Right lobe of liver (tissue), 6 donors: ENCODE measurements around the gene DYNC2H1. TPM values are rescaled to one million over a fixed set of nuclear protein-coding genes. Genes with fewer than 3 reads are reported as not detected.
A peak's percentile ranks its signal among the peaks of the same experiment; 100 is the strongest.

Experiments
- ATAC-seq, 4 donors: fragments of 200-7000 bp; cut with Tn5 transposase; one replicate each; pipeline ENCODE4 v1.9.1; 2020; ENCODE audit warnings: mild to moderate bottlenecking in 4 of 4, moderate library complexity in 4 of 4
- DNase-seq, 3 donors: peaks; one replicate each; pipeline ENCODE4 v3.0.0-alpha.2; 2020
- H3K27ac ChIP-seq, 3 donors: fragments of 200-600 bp; one replicate each; pipeline ENCODE4 v1.8.0; 2022
- H3K27me3 ChIP-seq, 2 donors: fragments of 200-600 bp; one replicate each; pipeline ENCODE4 v1.8.0; 2022
- H3K36me3 ChIP-seq, 4 donors: fragments of 200-600 bp; sonication (generic) in 1 of 4; one replicate each; pipeline versions ENCODE4 v1.5.1 to v1.8.0; 2017 to 2022; ENCODE audit warnings: control low read depth in 1 of 4
- H3K4me1 ChIP-seq, 4 donors: fragments of 200-600 bp; sonication (generic) in 1 of 4; one replicate each; pipeline versions ENCODE4 v1.5.1 to v1.8.0; 2017 to 2022; ENCODE audit warnings: control low read depth in 1 of 4
- H3K4me3 ChIP-seq, 3 donors: fragments of 200-600 bp; one replicate each; pipeline ENCODE4 v1.8.0; 2022
- H3K9me3 ChIP-seq, 4 donors: fragments of 200-600 bp; sonication (generic) in 1 of 4; one replicate each; pipeline versions ENCODE4 v1.5.1 to v1.8.0; 2017 to 2022; ENCODE audit warnings: control low read depth in 1 of 4
- POLR2A ChIP-seq: fragments of 450-650 bp; IDR thresholded peaks from one replicate; pipeline ENCODE4 v1.6.1; 2017; ENCODE audit warnings: antibody characterized with exemption, mild to moderate bottlenecking
- whole genome bisulfite sequencing: methylation state at CpG from one replicate; pipeline ENCODE4 v1.1.6; 2018; ENCODE audit warnings: low coverage, low lambda C conversion rate; ENCODE audit not compliant: insufficient coverage; ENCODE audit errors: missing lambda C conversion rate; 5-methylcytosine and 5-hydroxymethylcytosine counted together
- intact Hi-C, 2 donors: fragments of 100-400 bp; cut with DNase I; formaldehyde crosslinking; loops; one replicate each; pipeline versions ENCODE4 v1.11.2 to v1.14.1; 2022
- total RNA-seq, 6 experiments: library from RNA; depleted of rRNA in 2 of 6; stranded (reverse); fragments of >200 nt in 2 of 6; fragmentation: NEBNext Ultra II Directional in 3 of 6; extraction: Animal tissue kit (Norgen Biotek cat#: 25700) in 3 of 6; gene quantifications; one replicate each; pipeline versions ENCODE4 v1.1.0 to v1.2.4, GENCODE V29; 2016 to 2023
- TF ChIP-seq, protein P1 (sequence below), 4 donors: fragments of 200-600 bp in 3 of 4; fragments of 450-650 bp in 1 of 4; IDR thresholded peaks; one replicate each; pipeline versions ENCODE4 v1.5.1 to v1.8.0; 2016 to 2022; ENCODE audit warnings: antibody characterized with exemption in 4 of 4, mild to moderate bottlenecking in 2 of 4
- donor health status: DM: no; HTN: yes; CAD: no.
- donor health status: DM: no; HTN: no; CAD: no.
- donor health status: DM: no; HTN: no; CAD: no.
- donor health status: DM: no; HTN: yes; CAD: no.
- donor health status: DM: no; HTN: yes; CAD: no.

DYNC2H1 gene
- total RNA-seq, 6 experiments from 2014 or later: 1.0 to 3.4 (median 1.5) TPM

DNA sequence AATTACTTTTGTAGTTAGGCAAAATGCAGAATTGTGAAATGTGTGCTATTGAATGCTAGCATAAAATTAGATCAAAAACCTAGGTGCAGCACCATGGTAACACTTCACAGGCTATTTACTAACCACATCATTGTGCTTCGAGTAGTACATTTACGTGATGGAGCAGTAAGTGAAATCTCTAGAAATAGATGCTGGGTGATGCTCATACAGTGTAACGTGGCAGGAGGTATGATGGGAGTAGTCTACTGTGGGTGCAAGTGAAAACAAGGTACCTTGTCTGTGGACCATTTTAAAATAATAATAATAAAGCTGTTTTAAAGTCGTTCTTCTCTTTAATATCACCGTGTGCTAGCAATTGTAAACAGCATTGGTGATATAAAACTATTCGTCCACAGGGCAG lies 132.3 kb downstream of the DYNC2H1 start:
- TF ChIP-seq, protein P1, sequence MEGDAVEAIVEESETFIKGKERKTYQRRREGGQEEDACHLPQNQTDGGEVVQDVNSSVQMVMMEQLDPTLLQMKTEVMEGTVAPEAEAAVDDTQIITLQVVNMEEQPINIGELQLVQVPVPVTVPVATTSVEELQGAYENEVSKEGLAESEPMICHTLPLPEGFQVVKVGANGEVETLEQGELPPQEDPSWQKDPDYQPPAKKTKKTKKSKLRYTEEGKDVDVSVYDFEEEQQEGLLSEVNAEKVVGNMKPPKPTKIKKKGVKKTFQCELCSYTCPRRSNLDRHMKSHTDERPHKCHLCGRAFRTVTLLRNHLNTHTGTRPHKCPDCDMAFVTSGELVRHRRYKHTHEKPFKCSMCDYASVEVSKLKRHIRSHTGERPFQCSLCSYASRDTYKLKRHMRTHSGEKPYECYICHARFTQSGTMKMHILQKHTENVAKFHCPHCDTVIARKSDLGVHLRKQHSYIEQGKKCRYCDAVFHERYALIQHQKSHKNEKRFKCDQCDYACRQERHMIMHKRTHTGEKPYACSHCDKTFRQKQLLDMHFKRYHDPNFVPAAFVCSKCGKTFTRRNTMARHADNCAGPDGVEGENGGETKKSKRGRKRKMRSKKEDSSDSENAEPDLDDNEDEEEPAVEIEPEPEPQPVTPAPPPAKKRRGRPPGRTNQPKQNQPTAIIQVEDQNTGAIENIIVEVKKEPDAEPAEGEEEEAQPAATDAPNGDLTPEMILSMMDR (IDR thresholded peaks at IDR 0.05): no peak
- no peak for TF ChIP-seq POLR2A
- Histone ChIP-seq H3K4me1 (no peaks in the 10 kb centered on the region), H3K9me3 (no peaks in the 10 kb centered on the region), H3K36me3 (no peaks in the 10 kb centered on the region), H3K27me3 (no peaks in the 10 kb centered on the region), H3K4me3 (no peak overlapping the region), H3K27ac (no peak overlapping the region)
- 81% methylated on average over 6 of the region's 6 CpGs for WGBS
- ATAC-seq (no peak), DNase-seq (no peak)
- intact Hi-C loops: no loop called here

DNA sequence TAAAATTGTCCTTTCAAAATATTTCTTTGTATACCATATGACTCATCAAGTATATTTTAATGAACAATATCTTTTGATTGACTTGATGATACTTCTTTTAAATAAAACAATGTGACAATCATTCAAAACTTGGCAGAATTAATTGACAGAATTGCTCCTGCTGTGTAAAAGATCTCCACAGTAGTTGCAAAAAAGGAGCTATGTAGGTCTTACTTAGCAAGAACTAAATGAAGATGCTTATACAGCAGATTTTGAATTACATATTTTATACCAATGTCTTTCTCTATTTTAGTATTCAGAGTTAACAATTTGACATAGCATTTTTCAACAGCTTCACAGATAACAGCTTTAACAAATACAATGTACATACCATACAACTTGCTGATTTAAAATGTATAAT lies 144.9 kb downstream of the DYNC2H1 start:
- no peak for ATAC-seq
- no peaks in the 10 kb centered on the region for H3K9me3 ChIP-seq
- H3K4me1 ChIP-seq: no peaks in the 10 kb centered on the region
- H3K4me3 ChIP-seq: no peak overlapping the region
- H3K36me3 ChIP-seq: no peaks in the 10 kb centered on the region
- DNase-seq: no peak
- TF ChIP-seq, protein P1 (IDR thresholded peaks at IDR 0.05): no peak
- no peak for TF ChIP-seq POLR2A
- intact Hi-C loops: no loop called here
- no peaks in the 10 kb centered on the region for H3K27me3 ChIP-seq
- H3K27ac ChIP-seq: no peak overlapping the region

DNA sequence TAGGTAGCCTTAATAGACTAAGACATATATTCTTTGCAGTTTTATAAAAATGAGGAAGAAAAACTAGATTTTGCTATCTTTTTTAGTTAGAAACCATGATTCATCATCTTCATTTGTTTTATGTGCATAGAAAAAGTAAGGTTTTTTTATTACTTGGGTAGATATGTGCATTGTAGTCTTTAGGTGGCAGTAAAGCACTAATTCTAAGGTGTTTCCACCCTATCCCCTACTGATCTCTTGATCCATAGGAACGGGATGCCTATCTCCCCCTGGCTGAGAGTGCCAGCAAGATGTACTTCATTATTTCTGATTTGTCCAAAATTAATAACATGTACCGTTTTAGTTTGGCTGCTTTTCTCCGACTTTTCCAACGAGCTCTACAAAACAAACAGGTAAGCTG lies 148.1 kb downstream of the DYNC2H1 start:
- Histone ChIP-seq H3K9me3 (no peaks in the 10 kb centered on the region), H3K27me3 (no peaks in the 10 kb centered on the region), H3K4me1 (no peaks in the 10 kb centered on the region), H3K36me3 (no peaks in the 10 kb centered on the region), H3K27ac (no peak overlapping the region), H3K4me3 (no peak overlapping the region)
- 60% methylated on average over 4 of the region's 4 CpGs for WGBS
- intact Hi-C loops: no loop called here
- no peak for TF ChIP-seq POLR2A
- TF ChIP-seq, protein P1 (IDR thresholded peaks at IDR 0.05): peak in 2 of 4 donors; percentile 21 to 24
- DNase-seq (no peak), ATAC-seq (peak in 2 of 4 donors; percentile 34 to 36)

DNA sequence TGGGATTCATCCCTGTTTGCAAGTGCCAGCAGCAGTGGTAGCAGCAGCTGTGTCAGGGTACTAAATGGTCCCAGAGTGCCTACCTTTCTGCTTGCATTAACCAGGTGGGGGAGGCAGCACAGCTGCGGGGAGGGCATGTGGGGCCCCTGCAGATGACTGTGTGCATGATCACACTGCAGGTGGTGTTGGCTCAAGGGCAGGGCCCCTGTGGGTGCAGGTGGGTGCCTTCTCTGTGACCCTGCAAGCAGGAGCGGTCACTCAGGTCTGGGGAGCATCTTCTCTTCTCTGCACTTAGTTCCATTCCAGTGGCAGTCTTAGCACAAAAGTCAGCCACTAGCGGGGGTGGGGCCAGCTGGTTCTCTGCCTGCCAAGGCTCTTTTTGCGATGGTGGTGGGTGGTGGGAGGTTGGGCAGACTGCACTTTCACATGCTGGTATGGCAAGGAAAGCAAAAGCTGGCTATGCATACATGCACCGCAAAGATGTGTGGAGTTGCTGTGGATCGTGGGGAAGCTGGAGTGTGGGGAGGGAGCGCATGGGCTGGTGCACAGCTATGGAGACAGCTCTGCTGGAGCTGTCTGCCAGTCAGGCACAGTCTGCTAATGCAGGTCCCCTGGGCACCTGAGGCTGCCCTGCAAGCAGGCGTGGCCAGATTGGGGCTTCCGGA lies 157.1 kb downstream of the DYNC2H1 start:
- Histone ChIP-seq H3K9me3 (no peaks in the 10 kb centered on the region), H3K27ac (no peak overlapping the region), H3K36me3 (no peaks in the 10 kb centered on the region), H3K27me3 (no peaks in the 10 kb centered on the region), H3K4me1 (no peaks in the 10 kb centered on the region), H3K4me3 (no peak overlapping the region)
- TF ChIP-seq, protein P1 (IDR thresholded peaks at IDR 0.05): no peak
- TF ChIP-seq POLR2A: no peak
- DNase-seq (no peak), ATAC-seq (peak in 1 of 4 donors; percentile 24)
- no CpG with 5 or more reads among the region's 9 CpGs for WGBS
- intact Hi-C loops: no loop called here

DNA sequence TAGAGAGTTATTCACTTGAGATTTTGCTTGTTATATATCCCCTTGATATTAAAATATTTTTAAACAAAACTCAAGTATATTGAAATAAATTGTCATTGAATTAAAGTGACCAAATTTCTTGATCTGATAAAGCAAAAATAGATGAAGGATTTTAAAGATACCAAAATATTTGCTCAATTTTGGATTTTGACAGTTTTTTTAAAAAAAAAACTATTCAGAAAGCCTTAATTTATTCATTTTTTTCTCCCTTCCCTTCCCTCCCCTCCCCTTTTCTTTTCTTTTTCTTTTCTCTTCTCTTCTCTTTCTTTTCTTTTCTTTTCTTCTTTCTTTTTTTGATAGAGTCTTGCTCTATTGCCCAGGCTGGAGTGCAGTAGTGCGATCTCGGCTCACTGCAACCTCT lies 163.7 kb downstream of the DYNC2H1 start:
- ATAC-seq: no peak
- Histone ChIP-seq H3K9me3 (no peaks in the 10 kb centered on the region), H3K27ac (no peak overlapping the region), H3K4me1 (no peaks in the 10 kb centered on the region), H3K36me3 (no peaks in the 10 kb centered on the region), H3K4me3 (no peak overlapping the region), H3K27me3 (no peaks in the 10 kb centered on the region)
- no peak for DNase-seq
- intact Hi-C loops: no loop called here
- 100% methylated on average over 1 of the region's 2 CpGs for WGBS
- TF ChIP-seq, protein P1 (IDR thresholded peaks at IDR 0.05): no peak
- TF ChIP-seq POLR2A: no peak
